Stomach (tissue), 4 donors: ENCODE measurements around the gene SPRR2E.

Experiments used
- CTCF ChIP-seq, 7 experiments: fragments of 450-650 bp in 4 of 7; fragments of 200-600 bp in 3 of 7; sonication (generic) in 3 of 7; IDR thresholded peaks; one replicate each; pipeline ENCODE4 v1.5.1; 2016 to 2019; ENCODE audit warnings: antibody characterized with exemption in 7 of 7, control low read depth in 2 of 7, mild to moderate bottlenecking in 1 of 7
- EP300 ChIP-seq: sonication (generic); formaldehyde crosslinking; IDR thresholded peaks from one replicate; pipeline ENCODE4 v1.6.1; 2017; ENCODE audit warnings: antibody characterized with exemption
- POLR2A ChIP-seq, 4 donors: fragments of 450-650 bp; IDR thresholded peaks; one replicate each; pipeline ENCODE4 v1.6.1; 2016; ENCODE audit warnings: antibody characterized with exemption in 4 of 4, control low read depth in 2 of 4, mild to moderate bottlenecking in 1 of 4, moderate library complexity in 1 of 4
- POLR2AphosphoS5 ChIP-seq, 3 donors: sonication (generic); formaldehyde crosslinking; IDR thresholded peaks; one replicate each; pipeline ENCODE4 v1.6.1; 2016; ENCODE audit warnings: antibody characterized with exemption in 3 of 3

DNA sequence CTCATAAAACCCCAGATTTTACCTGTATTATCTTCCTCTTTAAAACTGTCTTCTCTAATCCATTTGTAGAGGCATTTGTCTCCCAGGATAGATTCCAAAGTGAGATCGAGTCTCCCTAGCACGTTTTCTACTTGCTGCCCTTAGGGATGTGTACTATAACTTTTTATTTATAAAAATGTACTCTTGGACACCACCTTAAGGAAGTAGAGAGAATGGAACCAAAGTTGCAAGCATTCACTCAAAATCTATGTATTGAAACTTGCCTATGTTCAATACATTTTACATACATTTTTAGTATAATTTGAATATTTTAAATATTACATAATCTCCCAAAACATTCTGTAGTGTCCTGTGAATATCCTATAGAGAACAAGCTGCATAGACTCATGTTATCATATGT, 36.2 kb downstream of the SPRR2E start:
- TF ChIP-seq CTCF (IDR thresholded peaks at IDR 0.05) (no peak), POLR2A (IDR thresholded peaks at IDR 0.05) (no peak), POLR2AphosphoS5 (IDR thresholded peaks at IDR 0.05) (no peak), EP300 (no peak)
